GM12878 (cell line): ENCODE data around the gene LIMCH1.

Experiments
- BHLHE40 ChIP-seq, 2 experiments: fragments of 450-650 bp in 1 of 2; IDR thresholded peaks; 2 replicates each; pipeline ENCODE4 v1.6.1; 2011 to 2017; ENCODE audit warnings: low read depth in 2 of 2, borderline replicate concordance in 1 of 2, improper control_type of control experiment in 1 of 2, low read length in 1 of 2, mild to moderate bottlenecking in 1 of 2
- BRCA1 ChIP-seq: IDR thresholded peaks from 2 replicates; pipeline ENCODE4 v1.6.1; 2011; ENCODE audit warnings: low read depth, low read length, improper control_type of control experiment
- EP300 ChIP-seq, 2 experiments: fragments of 150-350 bp in 1 of 2; IDR thresholded peaks; 2 replicates each; pipeline ENCODE4 v1.6.1; 2011 to 2012; ENCODE audit warnings: low read depth in 2 of 2, low read length in 2 of 2, borderline replicate concordance in 1 of 2, improper control_type of control experiment in 1 of 2, inconsistent platforms in 1 of 2; ENCODE audit not compliant: control insufficient read depth in 1 of 2
- JUNB ChIP-seq: IDR thresholded peaks from 2 replicates; pipeline ENCODE4 v1.6.1; 2016; ENCODE audit warnings: antibody characterized with exemption, mild to moderate bottlenecking
- POLR2AphosphoS5 ChIP-seq: IDR thresholded peaks from 2 replicates; pipeline ENCODE4 v1.6.1; 2011; ENCODE audit warnings: mild to moderate bottlenecking, low read length, inconsistent platforms

DNA sequence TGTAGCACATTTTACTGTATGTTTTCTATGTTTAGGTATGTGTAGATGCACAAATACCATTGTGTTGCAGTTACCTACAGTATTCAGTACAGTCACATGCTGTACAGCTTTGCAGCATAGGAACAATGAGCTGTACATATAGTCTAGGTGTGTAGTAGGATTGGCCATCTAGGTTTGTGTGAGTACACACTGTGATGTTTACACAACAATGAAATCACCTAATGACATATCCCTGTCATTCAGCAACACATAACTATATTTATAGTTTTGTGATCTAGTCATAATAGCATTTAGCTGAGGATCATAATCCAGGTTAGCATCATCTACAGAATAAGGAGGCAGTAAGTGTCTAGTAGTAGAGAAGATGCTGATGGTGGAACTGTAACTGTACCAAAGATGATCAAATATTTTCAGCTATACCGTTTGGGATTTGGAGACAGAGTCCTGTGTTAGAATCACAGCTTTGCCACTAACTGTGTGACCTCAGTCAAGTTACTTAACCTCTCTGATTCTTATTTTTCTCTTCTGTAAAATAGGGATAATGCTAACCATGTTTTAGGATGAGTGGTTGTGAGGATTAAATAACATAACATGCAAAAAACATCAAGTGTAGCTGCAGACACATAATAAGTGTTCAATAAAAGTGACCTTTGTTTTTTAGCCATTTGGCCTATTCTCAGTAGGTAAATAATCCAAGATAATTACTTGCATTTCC lies 73.3 kb downstream of the LIMCH1 start:
- TF ChIP-seq EP300 (IDR thresholded peaks at IDR 0.05; ENCODE audit: borderline replicate concordance in 1 of 2, control insufficient read depth in 1 of 2, low read depth in 2 of 2, low read length in 2 of 2) (no peak), BHLHE40 (IDR thresholded peaks at IDR 0.05; ENCODE audit: borderline replicate concordance in 1 of 2, low read depth in 2 of 2, low read length in 1 of 2) (no peak), POLR2AphosphoS5 (no peak), JUNB (no peak), BRCA1 (no peak)
